ENCODE measurements around the gene ALDH2.

GRCh38 chr12:111748151-111748672, 18.5 kb upstream of the ALDH2 start:
- TF ChIP-seq POLR2A (IDR thresholded peaks at IDR 0.05; ENCODE audit: low read depth, low read length) (no peak), POLR2AphosphoS5 (IDR thresholded peaks at IDR 0.05; ENCODE audit: low read depth, low read length) (no peak)

Measured in GM12891 (cell line).